ENCODE results near the gene SUPT20HL2.

- TF ChIP-seq CTCF (IDR thresholded peaks at IDR 0.05) (no peak), E2F5 (CRISPR knock-in tag; IDR thresholded peaks at IDR 0.05) (no peak), NR2C2 (CRISPR knock-in tag; IDR thresholded peaks at IDR 0.05) (no peak), ATF1 (CRISPR knock-in tag; IDR thresholded peaks at IDR 0.05) (no peak), ESRRA (CRISPR knock-in tag; IDR thresholded peaks at IDR 0.05; ENCODE audit: borderline replicate concordance) (no peak), MAX (CRISPR knock-in tag; IDR thresholded peaks at IDR 0.05) (no peak), ATF3 (CRISPR knock-in tag; conservative IDR thresholded peaks at IDR 0.05) (no peak), IRF2 (CRISPR knock-in tag; IDR thresholded peaks at IDR 0.05; ENCODE audit: borderline replicate concordance, low read depth) (no peak), STAT6 (CRISPR knock-in tag; conservative IDR thresholded peaks at IDR 0.05; ENCODE audit: low read depth) (no peak), ETV6 (CRISPR knock-in tag; IDR thresholded peaks at IDR 0.05) (no peak), JAZF1 (CRISPR knock-in tag; IDR thresholded peaks at IDR 0.05) (no peak), ZNF416 (CRISPR knock-in tag; IDR thresholded peaks at IDR 0.05) (no peak), TP53 (CRISPR knock-in tag; IDR thresholded peaks at IDR 0.05) (no peak), ZNF232 (CRISPR knock-in tag; IDR thresholded peaks at IDR 0.05) (no peak)
These were observed 27.9 kb upstream of the SUPT20HL2 start for GRCh38 chrX:24341795-24342194.

Measured in WTC11 (cell line).